LNCAP (cell line): Measurements from ENCODE around the gene FSHB.

Experiments used
- CTCF ChIP-seq: fragments of 450-650 bp; IDR thresholded peaks from 2 replicates; pipeline ENCODE4 v1.5.1; 2017; ENCODE audit warnings: mild to moderate bottlenecking

Gene FSHB

GRCh38 chr11:30254307-30255298 is 23.8 kb downstream of the FSHB start:
- no peak for TF ChIP-seq CTCF

GRCh38 chr11:30255637-30256036 is 24.8 kb downstream of the FSHB start:
- TF ChIP-seq CTCF, result no peak

GRCh38 chr11:30257058-30257457 is 26.2 kb downstream of the FSHB start:
- no peak for TF ChIP-seq CTCF

GRCh38 chr11:30258679-30259078 is 27.9 kb downstream of the FSHB start:
- no peak for TF ChIP-seq CTCF

GRCh38 chr11:30260813-30261212 is 30.0 kb downstream of the FSHB start:
- TF ChIP-seq CTCF, result no peak

GRCh38 chr11:30261821-30262220 is 31.0 kb downstream of the FSHB start:
- no peak for TF ChIP-seq CTCF

GRCh38 chr11:30270671-30271070 is 39.9 kb downstream of the FSHB start:
- no peak for TF ChIP-seq CTCF
